PC-3 (cell line): Measurements from ENCODE around the gene VGLL3.

Experiments used
- CTCF ChIP-seq: fragments of 300-600 bp; sonication (generic); conservative IDR thresholded peaks from 2 replicates; pipeline ENCODE4 v1.5.1; 2017; ENCODE audit warnings: antibody characterized with exemption, low read depth, mild to moderate bottlenecking, low read length
- EZH2 ChIP-seq: fragments of 300-600 bp; sonication (generic); IDR thresholded peaks from one replicate; pipeline ENCODE4 v1.6.1; 2017; ENCODE audit warnings: antibody characterized with exemption, mild to moderate bottlenecking, low read length; ENCODE audit not compliant: unreplicated experiment
- EZH2phosphoT487 ChIP-seq: fragments of 300-600 bp; sonication (generic); IDR thresholded peaks from 2 replicates; pipeline ENCODE4 v1.6.1; 2018; ENCODE audit warnings: mild to moderate bottlenecking, antibody characterized with exemption, low read length, borderline replicate concordance

GRCh38 chr3:86998569-86998968 is 7.6 kb upstream of the VGLL3 start:
- TF ChIP-seq CTCF (no peak), EZH2 (no peak), EZH2phosphoT487 (no peak)
